ENCODE data around the gene LMBRD1.

The LMBRD1 gene

GRCh38 chr6:69643688-69644087 lies 153.1 kb downstream of the LMBRD1 start:
- DNase-seq (ENCODE audit: low read depth in 3 of 3, low spot score in 1 of 3): no peak

GRCh38 chr6:69632932-69633331 lies 163.9 kb downstream of the LMBRD1 start:
- no peak for DNase-seq (ENCODE audit: low read depth in 3 of 3, low spot score in 1 of 3)

- no peak for DNase-seq (ENCODE audit: low read depth in 3 of 3, low spot score in 1 of 3)
Measured at GRCh38 chr6:69631552-69632346, 165.1 kb downstream of the LMBRD1 start.

- DNase-seq (ENCODE audit: low read depth in 3 of 3, low spot score in 1 of 3): no peak
Measured at GRCh38 chr6:69630767-69631166, 166.0 kb downstream of the LMBRD1 start.

- DNase-seq (ENCODE audit: low read depth in 3 of 3, low spot score in 1 of 3): no peak
Measured at GRCh38 chr6:69627625-69628024, 169.2 kb downstream of the LMBRD1 start.

GRCh38 chr6:69624944-69625343 lies 171.9 kb downstream of the LMBRD1 start:
- no peak for DNase-seq (ENCODE audit: low read depth in 3 of 3, low spot score in 1 of 3)

All from stimulated activated CD4-positive, alpha-beta T cell treated with anti-CD3 and anti-CD28 coated beads, TNF-alpha, amount 100 ng/mL, for 1 hour (primary cell).